Skeletal muscle tissue (tissue), 4 donors: ENCODE results near the gene NUP214. TPM values are rescaled to one million over a fixed set of nuclear protein-coding genes. Genes with fewer than 3 reads are reported as not detected.
"Not testable (repeated sequence)": the region's sequence is repeated elsewhere in the genome, so short reads cannot be mapped to it uniquely, and the experiment has no call there.

Experiments
- H3K27ac ChIP-seq: one replicate; pipeline ENCODE4 v1.7.0; 2013; ENCODE audit warnings: mild to moderate bottlenecking, low read depth, low read length, inconsistent platforms
- H3K27me3 ChIP-seq, 3 donors: one replicate each; pipeline ENCODE4 v1.7.0; 2013; ENCODE audit warnings: low read length in 3 of 3; ENCODE audit not compliant: control insufficient read depth in 3 of 3, insufficient read depth in 3 of 3
- H3K36me3 ChIP-seq, 3 donors: one replicate each; pipeline ENCODE4 v1.7.0; 2013; ENCODE audit warnings: low read length in 3 of 3; ENCODE audit not compliant: control insufficient read depth in 3 of 3, insufficient read depth in 3 of 3
- H3K4me1 ChIP-seq, 3 donors: one replicate each; pipeline ENCODE4 v1.7.0; 2013; ENCODE audit warnings: low read length in 3 of 3, mild to moderate bottlenecking in 3 of 3; ENCODE audit not compliant: control insufficient read depth in 3 of 3, insufficient read depth in 3 of 3
- H3K4me3 ChIP-seq, 3 donors: one replicate each; pipeline ENCODE4 v1.7.0; 2013; ENCODE audit warnings: low read length in 3 of 3
- H3K9ac ChIP-seq, 3 donors: one replicate each; pipeline ENCODE4 v1.7.0; 2013; ENCODE audit warnings: low read length in 3 of 3, mild to moderate bottlenecking in 3 of 3, moderate library complexity in 2 of 3, low read depth in 1 of 3
- H3K9me3 ChIP-seq, 3 donors: one replicate each; pipeline ENCODE4 v1.7.0; 2013; ENCODE audit warnings: low read length in 3 of 3; ENCODE audit not compliant: control insufficient read depth in 3 of 3
- total RNA-seq: library from RNA; depleted of rRNA; stranded (reverse); fragments of >200 nt; gene quantifications from one replicate; pipeline ENCODE4 v1.2.3, GENCODE V29; 2014
- donor health status: Osteomylitis.

The NUP214 gene
- total RNA-seq, 1 donor from 2014 or later = 20.9 TPM

DNA sequence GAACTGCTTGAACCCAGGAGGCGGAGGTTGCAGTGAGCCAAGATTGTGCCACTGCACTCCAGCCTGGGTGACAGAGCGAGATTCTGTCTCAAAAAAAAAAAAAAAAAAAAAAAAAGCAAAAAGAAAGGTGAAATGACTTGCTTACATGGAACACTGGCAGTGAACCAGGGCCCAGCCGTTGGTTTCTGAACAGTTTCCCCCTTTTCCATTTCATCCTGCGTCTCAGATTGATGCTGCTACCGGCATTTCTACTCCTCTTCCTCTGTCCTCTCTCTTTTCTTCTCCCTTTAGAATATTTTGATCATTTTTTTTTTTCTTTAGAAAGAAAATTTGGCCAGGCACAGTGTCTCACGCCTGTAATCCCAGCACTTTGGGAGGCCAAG is 10.0 kb upstream of the NUP214 start:
- H3K9ac ChIP-seq, H3K9me3 ChIP-seq, H3K27ac ChIP-seq, H3K36me3 ChIP-seq, H3K27me3 ChIP-seq, H3K4me3 ChIP-seq, H3K4me1 ChIP-seq: not testable (repeated sequence)

DNA sequence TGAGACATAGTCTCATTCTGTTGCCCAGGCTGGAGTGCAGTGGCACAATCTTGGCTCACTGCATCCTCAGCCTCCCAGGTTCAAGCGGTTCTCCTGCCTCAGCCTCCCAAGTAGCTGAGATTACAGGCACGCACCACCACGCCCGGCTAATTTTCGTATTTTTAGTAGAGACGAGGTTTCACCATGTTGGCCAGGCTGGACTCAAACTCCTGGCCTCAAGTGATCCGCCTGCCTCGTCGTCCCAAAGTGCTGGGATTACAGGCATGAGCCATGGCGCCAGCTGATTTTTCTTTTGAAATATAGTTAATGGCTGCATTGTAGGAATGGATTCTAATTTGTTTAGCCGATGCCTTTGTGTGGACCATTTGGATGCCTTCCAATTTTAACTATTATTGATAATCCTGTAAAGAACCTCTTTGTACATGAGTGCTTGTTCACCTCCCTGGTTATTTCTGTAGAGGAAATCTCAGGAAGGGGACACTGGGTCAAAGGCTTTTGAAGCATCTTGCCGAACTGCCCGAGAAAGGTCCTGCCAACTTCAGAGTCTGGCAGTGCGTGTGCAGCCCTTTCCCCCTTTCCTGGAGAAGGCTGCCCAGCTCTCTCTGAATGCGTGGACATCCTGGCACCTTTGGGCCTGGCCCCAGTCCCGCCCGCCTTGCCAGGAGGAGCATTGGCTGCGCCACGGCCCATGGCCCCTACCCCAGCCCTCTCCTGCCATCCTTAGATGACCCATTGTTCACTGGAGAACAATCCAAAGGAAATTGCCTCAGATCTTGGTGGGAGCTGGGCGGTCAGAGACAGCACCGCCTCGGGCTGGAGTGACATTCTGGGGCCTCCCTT is 8.9 kb upstream of the NUP214 start:
- Histone ChIP-seq H3K4me1 (peaks cover 0 to 9% (median 0%) of the 10 kb centered on the region in 3 donors), H3K9me3 (no peaks in the 10 kb centered on the region), H3K36me3 (peaks cover 0 to 15% (median 2%) of the 10 kb centered on the region in 3 donors), H3K27me3 (no peaks in the 10 kb centered on the region), H3K4me3 (no peak overlapping the region), H3K27ac (peak overlapping the region; percentile 30), H3K9ac (no peak overlapping the region)

- Histone ChIP-seq H3K9ac (peak overlapping the region in 1 of 3 donors; percentile 33), H3K27ac (peak overlapping the region; percentile 30), H3K27me3 (no peaks in the 10 kb centered on the region), H3K36me3 (peaks cover 0 to 15% (median 2%) of the 10 kb centered on the region in 3 donors), H3K9me3 (no peaks in the 10 kb centered on the region), H3K4me1 (peaks cover 0 to 7% (median 0%) of the 10 kb centered on the region in 3 donors), H3K4me3 (no peak overlapping the region)
Observed at GRCh38 chr9:131117121-131117761, 8.1 kb upstream of the NUP214 start.

DNA sequence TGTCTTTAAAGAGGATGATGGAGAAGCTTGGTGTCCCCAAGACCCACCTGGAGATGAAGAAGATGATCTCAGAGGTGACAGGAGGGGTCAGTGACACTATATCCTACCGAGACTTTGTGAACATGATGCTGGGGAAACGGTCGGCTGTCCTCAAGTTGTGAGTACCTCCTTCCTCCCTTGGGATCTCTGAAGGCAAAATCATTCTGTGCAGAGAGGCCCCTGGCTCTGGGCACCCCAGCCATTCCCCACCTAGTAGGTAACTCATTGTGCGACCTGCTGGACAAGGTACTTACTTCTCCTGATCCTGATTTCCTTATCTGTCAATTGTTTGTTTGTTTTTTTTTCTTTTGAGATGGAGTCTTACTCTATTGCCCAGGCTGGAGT is 7.6 kb upstream of the NUP214 start:
- Histone ChIP-seq H3K9ac (no peak overlapping the region), H3K4me1 (peaks cover 0 to 3% (median 0%) of the 10 kb centered on the region in 3 donors), H3K27ac (no peak overlapping the region), H3K27me3 (no peaks in the 10 kb centered on the region), H3K36me3 (peaks cover 0 to 15% (median 2%) of the 10 kb centered on the region in 3 donors), H3K4me3 (no peak overlapping the region), H3K9me3 (no peaks in the 10 kb centered on the region)

DNA sequence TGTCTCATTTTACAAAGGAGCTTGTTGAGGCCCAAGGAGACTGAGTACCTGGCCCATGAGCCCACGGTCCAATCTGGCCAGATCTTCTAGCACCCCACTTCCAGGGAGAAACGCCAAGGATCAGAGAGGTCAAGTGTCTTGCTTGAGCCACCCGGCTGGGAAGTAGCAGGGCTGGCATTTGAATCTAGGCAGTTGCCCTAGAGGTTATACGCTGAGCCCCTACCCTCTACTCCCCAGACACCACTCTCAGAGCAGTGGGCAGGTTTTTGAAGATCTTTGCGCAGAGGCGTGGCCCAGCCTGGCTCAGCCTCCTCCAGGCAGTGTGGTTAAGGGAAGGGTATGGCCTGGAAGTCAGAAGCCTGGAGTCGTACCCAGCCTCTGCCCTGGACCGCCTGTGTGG is 5.8 kb upstream of the NUP214 start:
- Histone ChIP-seq H3K36me3 (peaks cover 0 to 15% (median 2%) of the 10 kb centered on the region in 3 donors), H3K4me3 (no peak overlapping the region), H3K9me3 (no peaks in the 10 kb centered on the region), H3K9ac (no peak overlapping the region), H3K27me3 (no peaks in the 10 kb centered on the region), H3K27ac (no peak overlapping the region), H3K4me1 (peaks cover under 1 to 4% (median 2%) of the 10 kb centered on the region in 3 donors)

DNA sequence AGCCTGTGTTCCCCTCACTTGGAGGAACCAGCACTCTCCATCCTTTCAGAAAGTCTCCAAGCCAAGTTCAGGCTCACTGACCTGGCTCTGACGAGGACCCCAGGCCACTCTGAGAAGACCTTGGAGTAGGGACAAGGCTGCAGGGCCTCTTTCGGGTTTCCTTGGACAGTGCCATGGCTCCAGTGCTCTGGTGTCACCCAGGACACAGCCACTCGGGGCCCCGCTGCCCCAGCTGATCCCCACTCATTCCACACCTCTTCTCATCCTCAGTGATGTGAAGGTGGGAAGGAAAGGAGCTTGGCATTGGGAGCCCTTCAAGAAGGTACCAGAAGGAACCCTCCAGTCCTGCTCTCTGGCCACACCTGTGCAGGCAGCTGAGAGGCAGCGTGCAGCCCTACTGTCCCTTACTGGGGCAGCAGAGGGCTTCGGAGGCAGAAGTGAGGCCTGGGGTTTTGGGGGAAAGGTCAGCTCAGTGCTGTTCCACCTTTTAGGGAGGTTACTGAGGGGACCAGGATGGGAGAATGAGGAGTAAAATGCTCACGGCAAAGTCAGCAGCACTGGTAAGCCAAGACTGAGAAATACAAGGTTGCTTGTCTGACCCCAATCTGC is 4.7 kb upstream of the NUP214 start:
- Histone ChIP-seq H3K27me3 (no peaks in the 10 kb centered on the region), H3K4me3 (no peak overlapping the region), H3K36me3 (peaks cover 0 to 15% (median 4%) of the 10 kb centered on the region in 3 donors), H3K9me3 (no peaks in the 10 kb centered on the region), H3K27ac (no peak overlapping the region), H3K4me1 (peaks cover 7 to 11% (median 9%) of the 10 kb centered on the region in 3 donors), H3K9ac (no peak overlapping the region)

DNA sequence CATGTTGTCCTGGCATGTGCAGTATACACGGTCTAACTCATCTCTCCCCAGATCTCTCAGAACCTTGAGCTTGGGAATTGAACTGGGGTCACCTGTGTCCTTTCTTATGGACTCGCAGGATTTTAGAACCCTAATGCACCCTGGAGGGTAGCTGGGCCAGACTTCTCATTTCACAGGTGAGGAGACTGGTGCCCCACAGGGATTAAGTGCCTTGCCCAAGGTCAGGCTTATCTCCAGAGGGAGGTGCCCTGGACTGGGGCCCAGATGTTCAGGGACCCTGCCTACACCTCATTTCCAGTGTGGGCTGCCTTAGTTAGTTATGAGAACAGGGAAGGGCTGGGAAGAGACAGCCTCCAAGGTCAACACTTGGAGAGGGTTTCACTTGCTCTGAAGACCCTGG is 4.0 kb upstream of the NUP214 start:
- no peak overlapping the region for H3K27ac ChIP-seq
- H3K36me3 ChIP-seq = peaks cover 0 to 15% (median 5%) of the 10 kb centered on the region in 3 donors
- peaks cover 13 to 17% (median 15%) of the 10 kb centered on the region in 3 donors for H3K4me1 ChIP-seq
- H3K4me3 ChIP-seq = no peak overlapping the region
- H3K9ac ChIP-seq = no peak overlapping the region
- H3K9me3 ChIP-seq = no peaks in the 10 kb centered on the region
- H3K27me3 ChIP-seq = no peaks in the 10 kb centered on the region

DNA sequence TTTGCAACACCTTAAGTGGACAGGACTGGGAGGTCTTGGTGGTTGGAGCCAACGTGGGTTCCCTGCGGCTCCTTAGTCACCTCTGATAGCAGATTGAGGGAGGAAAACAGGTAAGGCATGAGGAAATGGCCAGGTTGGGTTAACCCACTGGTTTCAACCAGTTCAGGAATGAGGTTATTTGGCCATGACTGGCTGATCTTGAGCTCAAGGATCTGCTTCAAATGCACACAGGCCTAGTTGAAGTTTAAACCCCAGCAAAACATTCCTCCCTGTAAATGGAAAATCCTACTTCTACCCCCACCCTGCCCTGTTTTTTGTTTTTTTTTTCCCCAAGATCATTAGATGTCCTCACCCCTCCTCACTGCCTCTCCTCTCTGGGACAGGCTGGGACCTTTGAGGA is 3.2 kb upstream of the NUP214 start:
- H3K4me3 ChIP-seq = no peak overlapping the region
- H3K27me3 ChIP-seq = no peaks in the 10 kb centered on the region
- no peak overlapping the region for H3K27ac ChIP-seq
- peaks cover 0 to 15% (median 5%) of the 10 kb centered on the region in 3 donors for H3K36me3 ChIP-seq
- H3K9ac ChIP-seq = no peak overlapping the region
- H3K4me1 ChIP-seq = peaks cover 18 to 25% (median 19%) of the 10 kb centered on the region in 3 donors
- H3K9me3 ChIP-seq = no peaks in the 10 kb centered on the region

GRCh38 chr9:131125038-131125287 is 423 bp upstream of the NUP214 start:
- Histone ChIP-seq H3K4me3 (peak overlapping the region; percentile 81 to 100 (median 99)), H3K27me3 (no peaks in the 10 kb centered on the region), H3K4me1 (peaks cover 15 to 27% (median 21%) of the 10 kb centered on the region in 3 donors), H3K9ac (peak overlapping the region; percentile 88 to 100 (median 98)), H3K36me3 (peaks cover 21 to 37% (median 26%) of the 10 kb centered on the region in 3 donors), H3K9me3 (no peaks in the 10 kb centered on the region), H3K27ac (peak overlapping the region; percentile 85)

DNA sequence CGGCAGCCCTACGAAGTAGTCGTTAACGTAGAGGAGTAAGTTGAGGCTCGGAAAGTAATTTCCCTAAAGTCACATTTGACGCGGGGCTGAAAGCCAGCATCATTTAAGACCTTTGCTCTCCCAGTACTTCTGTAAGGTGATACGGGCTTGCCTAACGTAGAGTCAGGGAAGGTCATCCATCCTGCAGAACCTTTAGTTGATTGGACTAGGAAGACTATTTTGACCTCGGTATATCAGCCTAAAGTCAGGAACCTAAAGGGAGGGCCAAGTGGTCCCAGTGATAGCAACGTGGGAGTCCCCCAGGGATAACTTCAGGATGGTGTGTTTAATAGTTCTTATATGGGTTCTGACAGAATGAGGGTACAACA is 657 bp downstream of the NUP214 start:
- peak overlapping the region; percentile 99 to 100 (median 100) for H3K4me3 ChIP-seq
- H3K4me1 ChIP-seq = peaks cover 15 to 27% (median 21%) of the 10 kb centered on the region in 3 donors
- H3K27ac ChIP-seq = peak overlapping the region; percentile 85
- H3K9me3 ChIP-seq = no peaks in the 10 kb centered on the region
- peak overlapping the region; percentile 98 to 100 (median 100) for H3K9ac ChIP-seq
- H3K27me3 ChIP-seq = no peaks in the 10 kb centered on the region
- peaks cover 28 to 35% (median 34%) of the 10 kb centered on the region in 3 donors for H3K36me3 ChIP-seq
